H1 (cell line): ENCODE data around the gene HIC1. TPM values are rescaled to one million over a fixed set of nuclear protein-coding genes. Genes with fewer than 3 reads are reported as not detected.

Experiments used
- CBX8 ChIP-seq: fragments of 300-800, 300-1000 bp; sonication (generic); IDR thresholded peaks from 2 replicates; pipeline ENCODE4 v1.7.1; 2016; ENCODE audit warnings: low read depth, low read length, borderline replicate concordance
- CHD7 ChIP-seq: fragments of 300-600 bp; sonication (generic); IDR thresholded peaks from 2 replicates; pipeline ENCODE4 v1.7.1; 2012; ENCODE audit warnings: low read length, moderate library complexity, mild to moderate bottlenecking, inconsistent platforms; ENCODE audit not compliant: insufficient replicate concordance
- KDM1A ChIP-seq: fragments of 200-600, 300-600 bp; sonication (generic); IDR thresholded peaks from 2 replicates; pipeline ENCODE4 v1.7.1; 2016; ENCODE audit warnings: mild to moderate bottlenecking, low read length, borderline replicate concordance
- SAP30 ChIP-seq: fragments of 300-600 bp; sonication (generic); IDR thresholded peaks from 2 replicates; pipeline ENCODE4 v1.7.1; 2012; ENCODE audit warnings: low read length, moderate library complexity, mild to moderate bottlenecking, inconsistent platforms; ENCODE audit not compliant: insufficient read depth, insufficient replicate concordance
- USF2 ChIP-seq: IDR thresholded peaks from 2 replicates; pipeline ENCODE4 v1.6.1; 2011; ENCODE audit warnings: low read length, improper control_type of control experiment
- polyA plus RNA-seq, 7 experiments: library from polyadenylated mRNA; depleted of rRNA in 3 of 7; stranded (reverse) in 5 of 7; unstranded in 2 of 7; fragments of >200 nt in 5 of 7; fragments of 200-250 nt in 2 of 7; gene quantifications; 1 replicate in 5 of 7; 2 replicates in 1 of 7; 4 replicates in 1 of 7; pipeline versions ENCODE4 v1.2.1 to v1.2.3, GENCODE V29; 2011 to 2013; ENCODE audit warnings: missing spikeins in 2 of 7, mixed read lengths in 2 of 7
- total RNA-seq: library from RNA; stranded (reverse); fragmentation: NEBNext Ultra II Directional; extraction: Animal tissue kit (Norgen Biotek cat#: 25700); gene quantifications from 2 replicates; pipeline ENCODE4 v1.2.1, GENCODE V29; 2021

The HIC1 gene
- total and polyA plus RNA-seq, 2 of the 8 experiments (the other 6 are each of a cell fraction or from before 2014, with no cell fraction given): 0.06 to 0.09 TPM

- no peak for TF ChIP-seq USF2
- TF ChIP-seq CBX8: no peak
- TF ChIP-seq CHD7: no peak
- TF ChIP-seq KDM1A: no peak
- no peak for TF ChIP-seq SAP30
- TF ChIP-seq, all 59 proteins: peak for 0
Measured at GRCh38 chr17:2013994-2014317, 40.9 kb upstream of the HIC1 start (continued).
